Small intestine (tissue), 7 donors: Measurements from ENCODE around the gene PHACTR1. TPM values are rescaled to one million over a fixed set of nuclear protein-coding genes. Genes with fewer than 3 reads are reported as not detected.

ENCODE experiments used
- DNase-seq, 2 donors: peaks; one replicate each; pipeline versions ENCODE4 v3.0.0 to v3.0.0-alpha.2; 2013
- FAIRE-seq: peaks from 2 replicates; lab custom pipeline; 2012; peaks lifted over from hg19 to GRCh38; lab: Jason Lieb, UNC
- H3K27ac ChIP-seq, 3 donors: one replicate each; pipeline ENCODE4 v1.5.1; 2013; ENCODE audit warnings: low read length in 2 of 3, mild to moderate bottlenecking in 2 of 3, control low read depth in 1 of 3, inconsistent platforms in 1 of 3, low read depth in 1 of 3, moderate library complexity in 1 of 3
- H3K27me3 ChIP-seq, 3 donors: one replicate each; pipeline ENCODE4 v1.6.1; 2013; ENCODE audit warnings: low read length in 3 of 3, inconsistent platforms in 1 of 3; ENCODE audit not compliant: control insufficient read depth in 3 of 3, insufficient read depth in 3 of 3
- H3K36me3 ChIP-seq, 3 donors: one replicate each; pipeline ENCODE4 v1.6.1; 2013; ENCODE audit warnings: low read length in 3 of 3, inconsistent platforms in 1 of 3, low read depth in 1 of 3, mild to moderate bottlenecking in 1 of 3, moderate library complexity in 1 of 3; ENCODE audit not compliant: control insufficient read depth in 3 of 3, insufficient read depth in 2 of 3
- H3K4me1 ChIP-seq, 3 donors: one replicate each; pipeline ENCODE4 v1.6.1; 2013; ENCODE audit warnings: low read length in 2 of 3, inconsistent platforms in 1 of 3, low read depth in 1 of 3, mild to moderate bottlenecking in 1 of 3, moderate library complexity in 1 of 3; ENCODE audit not compliant: control insufficient read depth in 3 of 3, insufficient read depth in 2 of 3
- H3K4me3 ChIP-seq, 3 donors: one replicate each; pipeline ENCODE4 v1.5.1; 2013; ENCODE audit warnings: low read length in 3 of 3, control low read depth in 1 of 3, inconsistent platforms in 1 of 3, low read depth in 1 of 3, mild to moderate bottlenecking in 1 of 3, moderate library complexity in 1 of 3
- H3K9me3 ChIP-seq, 2 donors: one replicate each; pipeline ENCODE4 v1.6.1; 2013; ENCODE audit warnings: low read depth in 1 of 2, low read length in 1 of 2; ENCODE audit not compliant: control insufficient read depth in 2 of 2, insufficient read depth in 1 of 2
- WGBS, 3 donors: extraction: QIAGEN DNeasy Blood & Tissue Kit; methylation state at CpG; one replicate each; pipeline ENCODE4 v1.1.7; 2013; 5-methylcytosine and 5-hydroxymethylcytosine counted together
- polyA plus RNA-seq, 4 donors: library from polyadenylated mRNA; stranded (reverse) in 3 of 4; unstranded in 1 of 4; fragments of 200-250 nt in 3 of 4; fragments of 120-200 nt in 1 of 4; gene quantifications; one replicate each; pipeline versions ENCODE4 v1.2.1 to v1.2.3, GENCODE V29; 2013
- donor health status: healthy with polysubstance abuse.
- donor health status: control.
- donor health status: control.
- donor health status: Bipolar disorder and iron deficiency.
- donor health status: healthy.

The PHACTR1 gene
- polyA plus RNA-seq, 4 donors, result 0.67 to 3.8 (median 1.8) TPM

- Histone ChIP-seq H3K4me3 (no peak overlapping the region), H3K36me3 (no peaks in the 10 kb centered on the region), H3K4me1 (no peaks in the 10 kb centered on the region), H3K27ac (no peak overlapping the region), H3K9me3 (peaks cover 0 to 13% of the 10 kb centered on the region in 2 donors), H3K27me3 (no peaks in the 10 kb centered on the region)
- DNase-seq (no peak), FAIRE-seq (no peak)
- 89 to 93% (median 91%) methylated on average over 7 of the region's 7 CpGs for WGBS, 3 donors
Measured at GRCh38 chr6:12990162-12990561, 273.6 kb downstream of the PHACTR1 start.

DNA sequence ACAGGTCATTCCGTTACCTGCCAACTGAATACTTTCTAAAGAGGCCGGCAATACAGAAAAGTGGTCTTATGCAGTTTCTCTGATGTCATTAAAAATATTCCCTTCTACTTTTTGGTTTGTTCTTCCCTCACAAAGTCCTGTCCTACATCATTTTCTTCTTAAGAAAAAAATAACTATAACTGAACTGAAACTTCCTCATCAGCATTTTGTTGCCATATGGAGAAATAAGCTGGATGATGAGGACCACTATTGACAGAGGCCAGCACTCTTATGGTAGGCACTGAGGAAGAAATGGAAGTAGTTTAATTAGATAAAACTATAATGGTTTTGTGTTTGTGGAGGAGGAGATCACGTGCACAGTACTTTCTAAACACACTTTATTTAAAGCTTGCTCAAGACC is 274.9 kb downstream of the PHACTR1 start:
- Histone ChIP-seq H3K9me3 (peaks cover 0 to 13% of the 10 kb centered on the region in 2 donors), H3K4me1 (no peaks in the 10 kb centered on the region), H3K27ac (no peak overlapping the region), H3K4me3 (no peak overlapping the region), H3K36me3 (no peaks in the 10 kb centered on the region), H3K27me3 (no peaks in the 10 kb centered on the region)
- FAIRE-seq, result no peak
- WGBS, 3 donors, result 92 to 96% (median 94%) methylated on average over 3 of the region's 3 CpGs
- DNase-seq, result no peak

- Histone ChIP-seq H3K4me1 (no peaks in the 10 kb centered on the region), H3K36me3 (no peaks in the 10 kb centered on the region), H3K27ac (no peak overlapping the region), H3K27me3 (no peaks in the 10 kb centered on the region), H3K9me3 (peaks cover 0 to 13% of the 10 kb centered on the region in 2 donors), H3K4me3 (no peak overlapping the region)
- 79 to 91% (median 84%) methylated on average over 7 of the region's 7 CpGs for WGBS, 3 donors
- DNase-seq (no peak), FAIRE-seq (no peak)
Measured at GRCh38 chr6:12992770-12993169, 276.2 kb downstream of the PHACTR1 start.

GRCh38 chr6:12993283-12993898 is 276.8 kb downstream of the PHACTR1 start:
- Histone ChIP-seq H3K27me3 (no peaks in the 10 kb centered on the region), H3K36me3 (no peaks in the 10 kb centered on the region), H3K4me3 (no peak overlapping the region), H3K9me3 (peaks cover 0 to 13% of the 10 kb centered on the region in 2 donors), H3K4me1 (no peaks in the 10 kb centered on the region), H3K27ac (no peak overlapping the region)
- DNase-seq (no peak), FAIRE-seq (no peak)
- 73 to 77% (median 74%) methylated on average over 5 of the region's 5 CpGs for WGBS, 3 donors

GRCh38 chr6:12995419-12995818 is 278.9 kb downstream of the PHACTR1 start:
- DNase-seq, result no peak
- Histone ChIP-seq H3K4me1 (no peaks in the 10 kb centered on the region), H3K27me3 (no peaks in the 10 kb centered on the region), H3K36me3 (no peaks in the 10 kb centered on the region), H3K4me3 (no peak overlapping the region), H3K27ac (no peak overlapping the region), H3K9me3 (peaks cover 0 to 7% of the 10 kb centered on the region in 2 donors)
- peak; percentile 94 for FAIRE-seq
- 91 to 94% (median 93%) methylated on average over 4 of the region's 4 CpGs for WGBS, 3 donors

GRCh38 chr6:13000537-13000936 is 284.0 kb downstream of the PHACTR1 start:
- Histone ChIP-seq H3K4me1 (no peaks in the 10 kb centered on the region), H3K27ac (no peak overlapping the region), H3K9me3 (no peaks in the 10 kb centered on the region), H3K4me3 (no peak overlapping the region), H3K36me3 (no peaks in the 10 kb centered on the region), H3K27me3 (peaks cover 0 to 2% (median 0%) of the 10 kb centered on the region in 3 donors)
- DNase-seq (no peak), FAIRE-seq (no peak)

GRCh38 chr6:13001927-13002326 is 285.4 kb downstream of the PHACTR1 start:
- DNase-seq (no peak), FAIRE-seq (no peak)

DNA sequence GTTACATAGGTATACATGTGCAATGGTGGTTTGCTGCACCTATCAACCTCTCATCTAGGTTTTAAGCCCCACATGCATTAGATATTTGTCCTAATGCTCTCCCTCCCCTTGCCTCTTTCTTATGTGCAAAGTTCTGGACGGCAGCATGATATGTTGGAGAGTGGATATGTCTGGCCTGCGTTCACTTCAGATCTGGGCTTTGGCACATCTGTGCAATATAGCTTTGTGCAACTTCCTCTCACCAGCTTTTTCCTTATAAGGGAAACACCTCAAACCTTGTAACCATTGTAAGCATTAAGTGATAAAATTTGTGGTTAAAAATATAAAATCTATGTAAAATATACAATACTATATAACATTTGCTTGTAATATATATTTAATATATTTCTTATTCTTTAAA is 288.0 kb downstream of the PHACTR1 start:
- no peak overlapping the region for H3K4me3 ChIP-seq
- H3K27me3 ChIP-seq, result peaks cover 0 to 4% (median 0%) of the 10 kb centered on the region in 3 donors
- no peaks in the 10 kb centered on the region for H3K9me3 ChIP-seq
- H3K36me3 ChIP-seq, result no peaks in the 10 kb centered on the region
- H3K27ac ChIP-seq, result no peak overlapping the region
- FAIRE-seq (no peak), DNase-seq (no peak)
- no peaks in the 10 kb centered on the region for H3K4me1 ChIP-seq
- 53 to 77% (median 69%) methylated on average over 2 of the region's 2 CpGs for WGBS, 3 donors

More at GRCh38 chr6:13001927-13002326, 285.4 kb downstream of the PHACTR1 start:
- WGBS, 3 donors, result 76 to 84% (median 83%) methylated on average over 3 of the region's 3 CpGs
- Histone ChIP-seq H3K9me3 (no peaks in the 10 kb centered on the region), H3K36me3 (no peaks in the 10 kb centered on the region), H3K27me3 (peaks cover 0 to 2% (median 0%) of the 10 kb centered on the region in 3 donors), H3K4me1 (no peaks in the 10 kb centered on the region), H3K4me3 (no peak overlapping the region), H3K27ac (no peak overlapping the region)

- no peak overlapping the region for H3K27ac ChIP-seq
- H3K36me3 ChIP-seq, result no peaks in the 10 kb centered on the region
- no peaks in the 10 kb centered on the region for H3K9me3 ChIP-seq
- no peaks in the 10 kb centered on the region for H3K4me1 ChIP-seq
- DNase-seq, result no peak
- no peak for FAIRE-seq
- H3K27me3 ChIP-seq, result peaks cover 0 to 14% (median 0%) of the 10 kb centered on the region in 3 donors
- no peak overlapping the region for H3K4me3 ChIP-seq
- WGBS, 3 donors, result 80 to 90% (median 87%) methylated on average over 5 of the region's 5 CpGs
Measured at GRCh38 chr6:13005994-13006393, 289.4 kb downstream of the PHACTR1 start.
